Renal cortical epithelial cell (primary cell): ENCODE data around the gene MARK4. TPM values are rescaled to one million over a fixed set of nuclear protein-coding genes. Genes with fewer than 3 reads are reported as not detected.

Experiments
- total RNA-seq: library from RNA; depleted of rRNA; stranded (reverse); fragments of >200 nt; gene quantifications from 2 replicates; pipeline ENCODE4 v1.2.3, GENCODE V29; 2014

Gene MARK4
- total RNA-seq, 1 donor from 2014 or later = 27.2 TPM

Other genes starting within 250 kb of the MARK4 start
- gene RELB, start 249.8 kb upstream of the MARK4 start, total RNA-seq = 21.2 and 25.9 TPM in 2 replicates
- gene CLASRP, start 212.2 kb upstream of the MARK4 start, total RNA-seq = 7.5 and 25.1 TPM in 2 replicates
- 0.65 TPM in 1 of 2 replicates, not detected in the other for gene ZNF296, start 174.8 kb upstream of the MARK4 start, total RNA-seq
- gene GEMIN7, start 172.0 kb upstream of the MARK4 start, total RNA-seq = 21.5 and 51.4 TPM in 2 replicates
- 35.6 and 37.1 TPM in 2 replicates for gene PPP1R37, start 158.1 kb upstream of the MARK4 start, total RNA-seq
- 0.10 TPM in 1 of 2 replicates, not detected in the other for gene NKPD1, start 90.3 kb upstream of the MARK4 start, total RNA-seq
- gene TRAPPC6A, start 73.0 kb upstream of the MARK4 start, total RNA-seq = 20.1 and 22.4 TPM in 2 replicates
- 4.5 and 7.4 TPM in 2 replicates for gene BLOC1S3, start 72.5 kb upstream of the MARK4 start, total RNA-seq
- gene EXOC3L2, start 5.9 kb upstream of the MARK4 start, total RNA-seq = not detected in 2 replicates
- not detected in 2 replicates for gene CKM, start 71.6 kb downstream of the MARK4 start, total RNA-seq
- gene KLC3, start 89.5 kb downstream of the MARK4 start, total RNA-seq = 1.3 and 13.2 TPM in 2 replicates
- gene ERCC2, start 119.3 kb downstream of the MARK4 start, total RNA-seq = 15.1 and 22.0 TPM in 2 replicates
- 10.9 and 32.8 TPM in 2 replicates for gene PPP1R13L, start 153.8 kb downstream of the MARK4 start, total RNA-seq
- gene POLR1G, start 155.4 kb downstream of the MARK4 start, total RNA-seq = 10.7 and 11.8 TPM in 2 replicates
- gene ERCC1, start 172.6 kb downstream of the MARK4 start, total RNA-seq = 41.9 and 54.7 TPM in 2 replicates
- gene FOSB, start 216.7 kb downstream of the MARK4 start, total RNA-seq = 1.4 and 18.3 TPM in 2 replicates
- gene RTN2, start 245.8 kb downstream of the MARK4 start, total RNA-seq = 5.8 and 20.0 TPM in 2 replicates
- gene PPM1N, start 247.2 kb downstream of the MARK4 start, total RNA-seq = 0.75 and 1.0 TPM in 2 replicates